SW 1271 (cell line): Measurements from ENCODE around the gene KIAA0930.
"Not testable (repeated sequence)": the region's sequence is repeated elsewhere in the genome, so short reads cannot be mapped to it uniquely, and the experiment has no call there.

Source experiments
- DNase-seq, 2 experiments: peaks; one replicate each; lab custom pipeline; 2025; lab: John Stamatoyannopoulos, UW

KIAA0930 gene

DNA sequence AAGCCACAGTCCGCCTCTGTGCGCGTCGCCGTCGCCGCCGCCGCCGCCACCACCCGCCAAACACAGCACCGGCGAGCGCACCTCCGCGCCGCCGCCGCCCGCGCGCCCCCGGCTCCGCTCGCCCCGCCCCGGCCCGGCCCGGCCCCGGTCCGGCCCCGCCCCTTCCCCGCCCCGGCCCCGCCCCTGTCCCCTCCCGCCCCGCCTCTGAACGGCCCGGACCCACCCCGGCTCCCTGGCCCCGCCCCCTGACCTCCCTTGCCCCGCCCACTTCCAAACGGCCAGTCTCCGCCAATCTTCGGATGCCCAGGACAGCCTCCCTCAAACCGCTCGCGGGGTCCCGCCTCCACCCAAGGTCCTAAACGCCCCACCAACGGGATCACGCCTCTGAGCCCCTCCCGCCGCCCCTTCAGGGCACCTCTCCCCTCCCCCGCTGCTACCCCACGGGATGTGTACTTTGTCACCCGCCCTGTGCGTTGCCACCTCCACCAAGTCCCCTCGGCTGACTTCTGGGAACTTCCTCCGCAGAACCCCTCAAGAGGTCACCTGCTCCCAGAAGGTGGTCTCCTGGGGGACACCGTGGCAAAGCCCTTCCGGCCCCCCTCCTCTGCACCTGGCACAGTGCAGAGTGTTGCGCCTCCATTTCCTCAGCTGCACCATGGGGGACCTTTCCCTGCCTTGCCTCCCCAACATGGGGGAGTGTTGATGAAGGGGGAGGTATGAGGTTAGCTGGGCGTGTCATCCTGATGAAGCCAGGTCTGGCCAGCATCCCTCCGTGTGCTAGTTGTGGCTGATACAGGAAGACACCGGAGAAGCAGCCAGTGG lies at the start of gene KIAA0930:
KIAA0930 (minus strand) TSS at position 85 of the 822 bp plus-strand sequence. CDS start 191 bp downstream, outside the sequence.
- peak; percentile 21 to 52 for DNase-seq

DNA sequence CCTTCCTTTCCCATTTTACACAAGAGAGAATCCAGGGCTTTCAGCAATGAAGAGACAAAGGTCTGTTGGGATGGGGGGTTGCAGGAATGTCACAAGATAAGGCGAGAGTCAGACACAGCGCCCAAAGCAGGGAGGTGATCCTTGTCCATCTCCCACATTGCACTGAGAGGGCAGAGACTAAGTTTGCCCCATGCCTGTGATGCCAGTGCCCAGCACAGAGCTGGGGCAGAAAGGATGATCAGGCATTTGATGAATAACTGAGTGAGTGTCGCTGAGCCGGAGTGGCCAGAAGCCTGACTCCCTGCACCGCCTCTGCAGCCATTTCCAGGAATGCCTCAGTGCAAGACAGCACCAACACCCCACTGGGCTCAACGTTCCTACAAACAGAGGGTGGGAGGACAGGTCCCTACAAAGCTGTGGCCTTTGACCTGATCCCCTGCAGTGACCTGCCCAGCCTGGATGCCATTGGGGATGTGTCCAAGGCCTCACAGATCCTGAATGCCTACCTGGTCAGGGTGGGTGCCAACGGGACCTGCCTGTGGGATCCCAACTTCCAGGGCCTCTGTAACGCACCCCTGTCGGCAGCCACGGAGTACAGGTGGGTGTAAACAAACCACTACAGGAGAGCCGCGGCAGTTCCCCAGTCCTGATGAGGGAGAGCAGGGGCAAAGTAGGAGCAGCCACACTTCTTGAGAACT lies 46.3 kb upstream of the KIAA0930 start:
- DNase-seq = no peak

GRCh38 chr22:45285263-45286058 lies 44.8 kb upstream of the KIAA0930 start:
- DNase-seq = no peak

- DNase-seq = no peak
These were observed 44.1 kb upstream of the KIAA0930 start, which contains the start of gene UPK3A for GRCh38 chr22:45284705-45285262. TSS of gene UPK3A (plus strand) at chr22:45284949. CDS start at chr22:45285014, 65 bp downstream.

GRCh38 chr22:45281010-45281409 lies 40.3 kb upstream of the KIAA0930 start:
- no peak for DNase-seq

DNA sequence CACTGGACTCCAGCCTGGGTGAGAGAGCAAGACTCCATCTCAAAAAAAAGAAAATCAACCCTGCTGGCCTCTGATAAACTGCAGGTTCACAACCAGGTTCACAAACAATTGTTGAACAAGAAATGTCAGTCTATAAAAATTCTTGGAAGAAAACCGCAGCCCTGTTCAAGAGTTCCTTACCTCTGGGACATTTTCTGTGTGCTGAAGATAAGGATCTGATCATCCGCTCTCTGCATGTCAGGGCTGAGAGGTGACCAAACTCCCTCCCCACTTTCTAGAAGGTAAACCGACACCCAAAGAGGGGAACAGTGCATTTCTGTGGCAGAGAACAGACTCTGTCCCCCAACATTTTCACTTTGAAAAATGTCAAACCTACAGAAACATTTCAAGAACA lies 39.9 kb upstream of the KIAA0930 start:
- DNase-seq = no peak

DNA sequence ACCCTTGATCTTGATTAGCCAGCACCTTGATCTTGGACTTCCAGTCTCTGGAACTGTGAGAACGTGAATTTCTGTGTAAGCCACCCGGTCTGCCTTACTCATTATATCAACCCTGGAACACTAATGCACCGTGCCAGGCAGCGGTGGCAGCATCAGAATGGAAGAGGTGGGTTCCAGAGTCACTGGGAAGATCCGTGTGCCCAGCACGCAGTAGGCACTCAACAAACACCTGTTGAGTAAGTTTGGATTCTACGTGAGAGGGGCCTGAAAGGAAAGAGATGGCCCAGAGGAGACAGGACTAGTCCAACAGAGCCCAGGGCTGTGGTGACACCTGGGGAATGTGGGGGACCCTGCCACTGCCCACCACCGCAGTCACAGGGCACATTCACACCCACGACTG lies 37.4 kb upstream of the KIAA0930 start:
- DNase-seq = no peak

- DNase-seq = not testable (repeated sequence)
These were observed 37.0 kb upstream of the KIAA0930 start for GRCh38 chr22:45277720-45278119.

GRCh38 chr22:45276507-45277105 lies 35.9 kb upstream of the KIAA0930 start:
- no peak for DNase-seq

DNA sequence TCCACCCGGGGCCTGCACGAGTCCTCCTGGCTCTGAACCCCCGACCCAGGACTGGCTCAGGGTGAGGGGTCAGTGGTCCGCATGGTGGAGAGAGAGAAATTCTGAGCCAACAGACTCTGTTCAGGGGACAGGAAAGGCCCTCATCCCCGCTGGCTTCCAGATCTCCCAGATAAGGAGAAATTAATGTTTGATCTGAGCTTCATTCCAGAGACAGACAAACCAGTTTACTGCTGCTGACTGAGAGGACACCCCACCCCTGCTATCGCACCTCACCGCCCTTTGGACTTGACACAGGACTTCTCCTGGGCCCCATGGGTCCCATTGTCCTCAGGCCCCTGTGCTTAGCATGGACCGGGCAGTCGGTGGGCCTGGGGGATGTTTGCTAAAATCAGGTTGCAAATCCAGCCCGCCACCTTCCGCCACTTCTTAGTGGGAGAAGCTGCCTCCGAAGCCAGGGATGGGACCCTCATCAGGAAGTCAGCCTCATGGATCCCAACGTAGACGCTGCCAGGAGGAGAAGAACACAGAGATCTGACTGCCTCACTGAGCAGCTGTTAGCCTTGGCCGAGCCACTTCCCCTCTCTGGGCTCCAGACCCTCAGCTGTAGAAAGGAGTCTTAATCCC lies 32.9 kb upstream of the KIAA0930 start:
- DNase-seq = no peak

DNA sequence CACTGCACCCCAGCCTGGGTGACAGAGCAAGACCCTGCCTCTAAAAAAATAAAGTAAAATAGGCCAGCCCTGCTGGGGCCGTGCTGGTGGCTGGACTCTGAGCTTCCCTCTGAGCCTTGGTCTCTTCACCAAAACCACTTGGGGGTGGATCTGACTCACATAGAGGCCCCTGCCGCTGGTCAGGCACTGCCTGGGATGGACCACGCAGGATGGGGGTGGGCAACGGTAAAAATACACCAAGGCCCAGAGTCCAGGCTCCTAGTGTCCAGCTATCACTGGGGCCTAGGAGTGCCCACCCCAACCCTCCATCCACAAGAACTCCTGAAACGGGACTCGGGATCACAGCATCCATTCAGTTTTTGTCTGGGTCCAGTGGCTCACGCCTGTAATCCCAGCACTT lies 31.8 kb upstream of the KIAA0930 start:
- no peak for DNase-seq

GRCh38 chr22:45271667-45272201 lies 31.0 kb upstream of the KIAA0930 start:
- no peak for DNase-seq

DNA sequence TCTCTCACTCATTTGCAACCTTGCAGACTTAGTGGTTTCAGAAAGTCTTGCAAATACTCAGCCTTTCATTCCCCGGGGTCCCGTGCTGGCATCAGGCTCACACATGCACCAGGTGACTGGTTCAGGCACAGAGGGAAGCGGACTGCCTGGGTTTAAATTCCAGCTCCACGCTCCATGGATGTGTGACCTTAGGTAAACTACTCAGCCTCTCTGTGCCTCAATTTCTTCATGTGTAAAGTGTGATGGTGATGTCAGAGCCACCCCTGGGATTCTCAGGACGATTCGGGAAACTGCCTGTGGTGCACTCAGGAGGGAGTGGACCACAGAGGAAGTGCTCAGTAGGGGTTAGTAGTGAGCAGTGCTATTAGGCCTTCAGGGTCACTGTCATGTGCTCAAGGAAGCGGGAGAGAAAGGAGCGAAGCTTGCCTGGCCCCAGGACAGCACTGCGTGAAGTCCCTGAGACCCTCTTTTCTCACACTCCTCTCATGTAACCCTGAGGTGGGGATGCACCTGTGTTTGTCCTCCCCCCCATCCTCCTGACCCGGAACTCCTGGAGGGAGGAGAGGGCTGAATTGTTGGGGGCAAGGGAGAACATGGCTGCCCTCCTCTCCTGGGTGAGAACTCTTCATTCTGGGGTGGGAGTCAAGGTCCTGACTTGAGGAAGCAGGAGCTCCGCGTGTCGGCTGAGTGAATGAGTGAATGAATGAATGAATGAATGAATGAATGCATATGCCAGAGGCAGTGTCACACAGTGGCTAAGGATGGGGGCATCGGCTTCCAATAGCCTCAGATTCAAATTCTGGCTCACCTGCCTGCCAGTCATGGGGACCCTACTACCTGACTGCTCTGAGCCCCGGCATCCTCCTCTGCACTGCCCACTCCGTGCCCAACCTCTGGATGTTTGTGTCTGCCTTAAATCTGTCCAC lies 29.7 kb upstream of the KIAA0930 start:
- no peak for DNase-seq

DNA sequence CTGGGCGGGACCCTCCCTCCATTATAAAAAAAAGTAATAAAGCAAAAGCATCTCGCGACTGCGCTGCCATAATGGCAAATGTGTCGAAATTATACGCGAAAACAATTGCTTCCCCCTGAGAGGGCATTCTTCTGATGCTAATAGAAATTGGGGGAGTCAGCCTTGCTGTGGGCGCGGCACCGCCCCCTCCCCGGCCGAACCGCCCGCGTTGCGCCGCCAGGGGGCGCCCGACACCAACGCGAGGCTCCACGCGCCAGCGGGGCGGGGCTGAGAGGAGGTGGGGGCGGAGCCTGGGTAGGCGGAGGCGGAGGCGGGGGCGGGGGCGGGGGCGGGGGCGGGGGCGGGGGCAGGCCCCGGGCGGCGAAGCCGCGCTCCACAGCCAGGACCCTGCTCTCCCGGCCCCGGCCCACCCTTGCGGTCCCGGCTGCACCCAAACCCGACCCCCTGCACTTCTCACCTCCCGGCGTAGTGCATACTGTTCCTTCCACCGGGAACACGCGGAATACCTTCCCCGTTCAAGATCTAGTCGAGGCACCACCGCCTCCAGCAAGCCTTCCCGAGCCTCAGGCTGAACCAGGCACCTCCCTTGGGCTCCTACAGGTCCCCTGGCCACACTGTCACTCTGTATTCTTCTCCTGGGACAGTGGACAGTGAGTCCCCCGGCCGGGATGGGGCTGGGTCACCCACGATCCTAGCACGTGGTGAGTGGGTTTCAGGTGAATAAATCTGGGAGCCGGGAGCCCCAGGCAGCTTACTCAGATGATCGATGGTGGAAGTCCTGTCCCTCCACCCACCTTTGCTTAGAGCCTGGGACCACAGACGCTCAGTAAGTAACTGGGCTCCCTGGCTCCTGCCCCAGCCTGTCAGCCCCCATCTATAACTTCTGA lies 28.5 kb upstream of the KIAA0930 start:
- DNase-seq = peak in 1 of 2 experiments; percentile 45

- DNase-seq = peak in 1 of 2 experiments; percentile 16
These were observed 27.7 kb upstream of the KIAA0930 start for GRCh38 chr22:45268167-45268957.

GRCh38 chr22:45265535-45265934 lies 24.8 kb upstream of the KIAA0930 start:
- DNase-seq = no peak

GRCh38 chr22:45263463-45264269 lies 23.0 kb upstream of the KIAA0930 start:
- peak in 1 of 2 experiments; percentile 52 for DNase-seq
